Ovary (tissue), 9 donors: ENCODE measurements around the gene SMU1. TPM values are rescaled to one million over a fixed set of nuclear protein-coding genes. Genes with fewer than 3 reads are reported as not detected.
"Not testable (repeated sequence)": the region's sequence is repeated elsewhere in the genome, so short reads cannot be mapped to it uniquely, and the experiment has no call there.

ENCODE experiments used
- DNase-seq, 5 donors: peaks; one replicate each; pipeline ENCODE4 v3.0.0-alpha.2; 2019 to 2020
- H3K27ac ChIP-seq, 2 donors: fragments of 200-600 bp; one replicate each; pipeline versions ENCODE4 v1.5.1 to v1.8.0; 2019 to 2022
- H3K27me3 ChIP-seq: fragments of 200-600 bp; one replicate; pipeline ENCODE4 v1.8.0; 2022
- H3K36me3 ChIP-seq: fragments of 200-600 bp; sonication (generic); one replicate; pipeline ENCODE4 v1.5.1; 2019
- H3K4me1 ChIP-seq: one replicate; pipeline ENCODE4 v1.8.1; 2013; ENCODE audit warnings: mild to moderate bottlenecking, moderate library complexity; ENCODE audit not compliant: insufficient read depth
- H3K4me3 ChIP-seq: fragments of 200-600 bp; sonication (generic); one replicate; pipeline ENCODE4 v1.5.1; 2017
- H3K9me3 ChIP-seq, 2 donors: fragments of 200-600 bp in 1 of 2; sonication (generic) in 1 of 2; one replicate each; pipeline versions ENCODE4 v1.5.1 to v1.8.1; 2013 to 2019; ENCODE audit warnings: mild to moderate bottlenecking in 1 of 2, moderate library complexity in 1 of 2
- CTCF ChIP-seq, 3 donors: fragments of 450-650 bp in 2 of 3; fragments of 200-600 bp in 1 of 3; IDR thresholded peaks; one replicate each; pipeline versions ENCODE4 v1.5.1 to v1.8.0; 2016 to 2022; ENCODE audit warnings: antibody characterized with exemption in 3 of 3, mild to moderate bottlenecking in 1 of 3
- EP300 ChIP-seq: sonication (generic); formaldehyde crosslinking; IDR thresholded peaks from one replicate; pipeline ENCODE4 v1.6.1; 2017; ENCODE audit warnings: antibody characterized with exemption
- POLR2A ChIP-seq: fragments of 450-650 bp; IDR thresholded peaks from one replicate; pipeline ENCODE4 v1.6.1; 2017; ENCODE audit warnings: antibody characterized with exemption, mild to moderate bottlenecking, moderate library complexity
- WGBS, 3 donors: extraction: QIAGEN DNeasy Blood & Tissue Kit in 1 of 3; methylation state at CpG; one replicate each; pipeline versions ENCODE4 v1.1.5 to v1.1.7; 2013 to 2017; 5-methylcytosine and 5-hydroxymethylcytosine counted together
- intact Hi-C, 4 donors: fragments of 100-400 bp; cut with DNase I; formaldehyde crosslinking; loops; one replicate each; pipeline versions ENCODE4 v1.11.0 to v1.15.1; 2022 to 2023
- polyA plus RNA-seq, 2 donors: library from polyadenylated mRNA; stranded (reverse); fragments of 200-250 nt in 1 of 2; fragments of 350-450 nt in 1 of 2; fragmentation: Illumina TruSeq in 1 of 2; extraction: RNeasy Lipid Tissue Mini Kit (QIAGEN cat#74804) in 1 of 2; gene quantifications; one replicate each; pipeline ENCODE4 v1.2.3, GENCODE V29; 2013 to 2014
- total RNA-seq, 7 donors: library from RNA; depleted of rRNA in 2 of 7; stranded (reverse); fragments of >200 nt in 2 of 7; fragmentation: NEBNext Ultra II Directional in 3 of 7; extraction: Animal tissue kit (Norgen Biotek cat#: 25700) in 3 of 7; gene quantifications; one replicate each; pipeline versions ENCODE4 v1.1.0 to v1.2.4, GENCODE V29; 2016 to 2023
- donor health status: DM: no; HTN: no; CAD: no; lungs with moderate emphysema.
- donor health status: DM: no; HTN: no; CAD: no.
- donor health status: Bipolar disorder and iron deficiency.
- donor health status: DM: yes; HTN: yes; CAD: no.
- donor health status: DM: no; HTN: no; CAD: no.
- donor health status: DM: yes; HTN: yes; CAD: no.

SMU1 gene
- total and polyA plus RNA-seq, 9 donors = 12.2 to 28.6 (median 24.2) TPM

GRCh38 chr9:33012328-33013069, 64.0 kb downstream of the SMU1 start:
- TF ChIP-seq CTCF (IDR thresholded peaks at IDR 0.05) (no peak), EP300 (no peak), POLR2A (no peak)
- 71 to 85% (median 83%) methylated on average over 3 of the region's 3 CpGs for WGBS, 3 donors
- intact Hi-C loops = no loop called here
- no peak for DNase-seq
- Histone ChIP-seq H3K4me1 (peaks cover 2% of the 10 kb centered on the region), H3K36me3 (no peaks in the 10 kb centered on the region), H3K9me3 (no peaks in the 10 kb centered on the region), H3K4me3 (no peak overlapping the region), H3K27me3 (no peaks in the 10 kb centered on the region), H3K27ac (no peak overlapping the region)

GRCh38 chr9:33011831-33012230, 64.6 kb downstream of the SMU1 start:
- no peak overlapping the region for H3K27ac ChIP-seq
- H3K4me1 ChIP-seq = peaks cover 2% of the 10 kb centered on the region
- no peak for DNase-seq
- H3K36me3 ChIP-seq = no peaks in the 10 kb centered on the region
- intact Hi-C loops = no loop called here
- H3K4me3 ChIP-seq = no peak overlapping the region
- no peaks in the 10 kb centered on the region for H3K9me3 ChIP-seq
- TF ChIP-seq CTCF (IDR thresholded peaks at IDR 0.05) (no peak), EP300 (no peak), POLR2A (no peak)
- 77 to 86% (median 83%) methylated on average over 3 of the region's 3 CpGs for WGBS, 3 donors
- no peaks in the 10 kb centered on the region for H3K27me3 ChIP-seq

DNA sequence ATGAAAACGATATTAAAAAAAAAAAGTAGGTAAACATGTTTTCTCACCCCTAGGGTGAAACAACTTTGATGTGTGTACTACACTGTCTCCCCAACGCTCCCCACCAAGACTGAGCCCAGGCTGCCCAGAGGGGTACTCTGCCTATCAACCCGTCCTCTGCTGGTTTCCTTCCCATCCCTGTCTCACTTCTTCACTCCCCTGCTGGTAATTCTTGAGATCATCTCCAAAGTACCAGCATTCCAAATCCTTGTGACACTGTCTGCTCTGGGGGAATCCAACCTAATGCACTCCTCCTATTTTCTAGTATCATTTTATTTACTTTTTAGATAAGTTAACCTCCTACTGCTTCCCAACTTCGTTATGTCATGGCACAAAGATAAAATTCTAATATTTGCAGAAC, 68.7 kb downstream of the SMU1 start:
- Histone ChIP-seq H3K4me1 (no peaks in the 10 kb centered on the region), H3K27ac (no peak overlapping the region), H3K4me3 (no peak overlapping the region), H3K9me3 (no peaks in the 10 kb centered on the region), H3K27me3 (no peaks in the 10 kb centered on the region), H3K36me3 (no peaks in the 10 kb centered on the region)
- WGBS, 3 donors = 78 to 88% (median 87%) methylated on average over 4 of the region's 4 CpGs
- no peak for TF ChIP-seq POLR2A
- TF ChIP-seq CTCF (IDR thresholded peaks at IDR 0.05) = no peak
- no peak for TF ChIP-seq EP300
- intact Hi-C loops = no loop called here
- DNase-seq = no peak

DNA sequence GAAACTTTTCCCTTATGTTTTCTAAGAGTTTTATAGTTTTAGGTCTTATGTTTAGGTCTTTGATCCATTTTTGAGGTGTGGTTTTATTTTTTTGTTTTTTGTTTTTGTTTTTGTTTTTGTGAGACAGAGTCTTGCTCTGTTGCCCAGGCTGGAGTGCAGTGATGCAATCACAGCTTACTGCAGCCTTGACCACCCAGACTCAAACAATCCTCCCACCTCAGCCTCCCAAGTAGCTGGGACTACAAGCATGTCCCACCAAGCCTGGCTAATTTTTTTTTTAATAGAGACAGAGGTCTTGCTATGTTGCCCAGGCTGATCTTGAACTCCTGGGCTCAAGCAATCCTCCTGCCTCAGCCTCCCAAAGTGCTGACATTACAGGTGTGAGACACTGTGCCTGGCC, 71.1 kb downstream of the SMU1 start:
- DNase-seq, intact Hi-C loops, H3K4me1 ChIP-seq, H3K4me3 ChIP-seq, H3K36me3 ChIP-seq, H3K27ac ChIP-seq, H3K9me3 ChIP-seq, H3K27me3 ChIP-seq: not testable (repeated sequence)

GRCh38 chr9:33000682-33001055, 75.8 kb downstream of the SMU1 start:
- H3K27ac ChIP-seq = peak overlapping the region; percentile 42 to 69
- not testable (repeated sequence) for DNase-seq
- WGBS, 3 donors = 3 to 9% (median 4%) methylated on average over 12 of the region's 12 CpGs

More at GRCh38 chr9:33000682-33001055, 75.8 kb downstream of the SMU1 start:
- not testable (repeated sequence) for H3K4me1 ChIP-seq, H3K9me3 ChIP-seq, H3K27me3 ChIP-seq, H3K36me3 ChIP-seq
- peak overlapping the region; percentile 58 for H3K4me3 ChIP-seq
- intact Hi-C loops = loop anchor here in 1 of 4 donors (2.0 kb wide), 1 partner anchor 24 kb away; the partner anchor contains the start of gene DNAJA1
